HL-60 (cell line): ENCODE results near the gene WDR26.

Source experiments
- TF ChIP-seq, protein P1 (sequence below): IDR thresholded peaks from one replicate; pipeline ENCODE4 v1.5.1; 2011; ENCODE audit warnings: low read length, control low read depth, inconsistent platforms; ENCODE audit not compliant: insufficient read depth
- TF ChIP-seq, protein P2 (sequence below): IDR thresholded peaks from 2 replicates; pipeline ENCODE4 v1.6.1; 2012; ENCODE audit warnings: low read depth; ENCODE audit not compliant: insufficient replicate concordance

GRCh38 chr1:224466154-224466553 lies 31.6 kb upstream of the WDR26 start:
- TF ChIP-seq, protein P1, sequence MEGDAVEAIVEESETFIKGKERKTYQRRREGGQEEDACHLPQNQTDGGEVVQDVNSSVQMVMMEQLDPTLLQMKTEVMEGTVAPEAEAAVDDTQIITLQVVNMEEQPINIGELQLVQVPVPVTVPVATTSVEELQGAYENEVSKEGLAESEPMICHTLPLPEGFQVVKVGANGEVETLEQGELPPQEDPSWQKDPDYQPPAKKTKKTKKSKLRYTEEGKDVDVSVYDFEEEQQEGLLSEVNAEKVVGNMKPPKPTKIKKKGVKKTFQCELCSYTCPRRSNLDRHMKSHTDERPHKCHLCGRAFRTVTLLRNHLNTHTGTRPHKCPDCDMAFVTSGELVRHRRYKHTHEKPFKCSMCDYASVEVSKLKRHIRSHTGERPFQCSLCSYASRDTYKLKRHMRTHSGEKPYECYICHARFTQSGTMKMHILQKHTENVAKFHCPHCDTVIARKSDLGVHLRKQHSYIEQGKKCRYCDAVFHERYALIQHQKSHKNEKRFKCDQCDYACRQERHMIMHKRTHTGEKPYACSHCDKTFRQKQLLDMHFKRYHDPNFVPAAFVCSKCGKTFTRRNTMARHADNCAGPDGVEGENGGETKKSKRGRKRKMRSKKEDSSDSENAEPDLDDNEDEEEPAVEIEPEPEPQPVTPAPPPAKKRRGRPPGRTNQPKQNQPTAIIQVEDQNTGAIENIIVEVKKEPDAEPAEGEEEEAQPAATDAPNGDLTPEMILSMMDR: no peak
- TF ChIP-seq, protein P2, sequence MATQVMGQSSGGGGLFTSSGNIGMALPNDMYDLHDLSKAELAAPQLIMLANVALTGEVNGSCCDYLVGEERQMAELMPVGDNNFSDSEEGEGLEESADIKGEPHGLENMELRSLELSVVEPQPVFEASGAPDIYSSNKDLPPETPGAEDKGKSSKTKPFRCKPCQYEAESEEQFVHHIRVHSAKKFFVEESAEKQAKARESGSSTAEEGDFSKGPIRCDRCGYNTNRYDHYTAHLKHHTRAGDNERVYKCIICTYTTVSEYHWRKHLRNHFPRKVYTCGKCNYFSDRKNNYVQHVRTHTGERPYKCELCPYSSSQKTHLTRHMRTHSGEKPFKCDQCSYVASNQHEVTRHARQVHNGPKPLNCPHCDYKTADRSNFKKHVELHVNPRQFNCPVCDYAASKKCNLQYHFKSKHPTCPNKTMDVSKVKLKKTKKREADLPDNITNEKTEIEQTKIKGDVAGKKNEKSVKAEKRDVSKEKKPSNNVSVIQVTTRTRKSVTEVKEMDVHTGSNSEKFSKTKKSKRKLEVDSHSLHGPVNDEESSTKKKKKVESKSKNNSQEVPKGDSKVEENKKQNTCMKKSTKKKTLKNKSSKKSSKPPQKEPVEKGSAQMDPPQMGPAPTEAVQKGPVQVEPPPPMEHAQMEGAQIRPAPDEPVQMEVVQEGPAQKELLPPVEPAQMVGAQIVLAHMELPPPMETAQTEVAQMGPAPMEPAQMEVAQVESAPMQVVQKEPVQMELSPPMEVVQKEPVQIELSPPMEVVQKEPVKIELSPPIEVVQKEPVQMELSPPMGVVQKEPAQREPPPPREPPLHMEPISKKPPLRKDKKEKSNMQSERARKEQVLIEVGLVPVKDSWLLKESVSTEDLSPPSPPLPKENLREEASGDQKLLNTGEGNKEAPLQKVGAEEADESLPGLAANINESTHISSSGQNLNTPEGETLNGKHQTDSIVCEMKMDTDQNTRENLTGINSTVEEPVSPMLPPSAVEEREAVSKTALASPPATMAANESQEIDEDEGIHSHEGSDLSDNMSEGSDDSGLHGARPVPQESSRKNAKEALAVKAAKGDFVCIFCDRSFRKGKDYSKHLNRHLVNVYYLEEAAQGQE: no peak
